Measurements from ENCODE around the gene CTXND1. TPM values are rescaled to one million over a fixed set of nuclear protein-coding genes. Genes with fewer than 3 reads are reported as not detected.

The CTXND1 gene
- total and polyA plus RNA-seq, 2 of the 13 experiments (the other 11 are each of a cell fraction or from before 2014, with no cell fraction given) = 1.2 to 2.1 TPM

DNA sequence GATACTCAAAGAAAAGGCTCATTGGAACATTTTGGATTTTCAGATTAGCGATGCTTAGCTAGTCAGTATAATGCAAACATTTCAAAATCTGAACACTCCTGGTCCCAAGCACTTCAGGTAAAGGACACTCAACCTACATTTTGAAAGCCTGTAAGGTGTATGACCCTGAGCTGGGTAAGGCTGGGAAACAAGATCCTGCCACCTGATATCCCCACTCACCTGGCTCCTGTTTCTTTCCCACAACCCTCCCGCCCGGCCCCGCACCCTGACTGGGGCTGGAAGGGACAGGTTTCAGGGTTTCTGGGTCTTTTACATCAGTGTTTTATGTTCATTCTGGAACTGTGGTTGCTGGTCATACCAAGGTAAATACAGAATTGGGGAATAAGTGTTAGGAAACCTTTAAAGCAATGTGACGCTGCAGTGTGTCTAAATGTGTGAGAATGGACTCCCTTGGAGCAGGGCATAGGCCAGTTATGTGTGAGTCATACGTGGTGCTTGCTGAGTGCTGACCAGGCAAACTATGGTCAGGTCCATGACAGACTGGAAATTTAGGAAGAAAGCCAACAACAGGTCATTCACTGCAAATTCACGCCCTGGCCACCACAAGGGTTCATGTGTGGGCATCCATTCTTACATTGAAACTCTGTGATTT is 22.9 kb downstream of the CTXND1 start (continued):
- TF ChIP-seq MAFF (IDR thresholded peaks at IDR 0.05; ENCODE audit: low read depth, low read length) (peak; percentile 78), ZNF713 (CRISPR knock-in tag; IDR thresholded peaks at IDR 0.05) (no peak), FOSL2 (CRISPR knock-in tag; IDR thresholded peaks at IDR 0.05) (peak; percentile 75), IRX3 (CRISPR knock-in tag; IDR thresholded peaks at IDR 0.05; ENCODE audit: borderline replicate concordance, low read depth) (no peak), SMAD1 (CRISPR knock-in tag; IDR thresholded peaks at IDR 0.05; ENCODE audit: borderline replicate concordance, low read depth) (no peak), NR2F2 (IDR thresholded peaks at IDR 0.05; ENCODE audit: borderline replicate concordance, low read depth) (no peak), SP1 (IDR thresholded peaks at IDR 0.05) (no peak), SP1 (CRISPR knock-in tag; IDR thresholded peaks at IDR 0.05) (no peak), ZNF644 (CRISPR knock-in tag; IDR thresholded peaks at IDR 0.05; ENCODE audit: low read depth) (no peak), MAFK (conservative IDR thresholded peaks at IDR 0.05 in 1 of 2, IDR thresholded peaks at IDR 0.05 in 1 of 2; ENCODE audit: low read length in 2 of 2) (peak; percentile 68 to 89), ISL2 (CRISPR knock-in tag; IDR thresholded peaks at IDR 0.05) (no peak), ZNF616 (CRISPR knock-in tag; IDR thresholded peaks at IDR 0.05; ENCODE audit: low read depth) (no peak), ZKSCAN8 (CRISPR knock-in tag; IDR thresholded peaks at IDR 0.05; ENCODE audit: borderline replicate concordance) (no peak), SP5 (CRISPR knock-in tag; IDR thresholded peaks at IDR 0.05; ENCODE audit: borderline replicate concordance, low read depth) (no peak), ZNF614 (CRISPR knock-in tag; IDR thresholded peaks at IDR 0.05; ENCODE audit: borderline replicate concordance) (no peak), CHCHD3 (CRISPR knock-in tag; IDR thresholded peaks at IDR 0.05) (no peak), ZNF749 (CRISPR knock-in tag; IDR thresholded peaks at IDR 0.05; ENCODE audit: borderline replicate concordance) (no peak)
- TF ChIP-seq, protein P1, sequence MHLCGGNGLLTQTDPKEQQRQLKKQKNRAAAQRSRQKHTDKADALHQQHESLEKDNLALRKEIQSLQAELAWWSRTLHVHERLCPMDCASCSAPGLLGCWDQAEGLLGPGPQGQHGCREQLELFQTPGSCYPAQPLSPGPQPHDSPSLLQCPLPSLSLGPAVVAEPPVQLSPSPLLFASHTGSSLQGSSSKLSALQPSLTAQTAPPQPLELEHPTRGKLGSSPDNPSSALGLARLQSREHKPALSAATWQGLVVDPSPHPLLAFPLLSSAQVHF (CRISPR knock-in tag; IDR thresholded peaks at IDR 0.05) = no peak
- TF ChIP-seq, protein P2, sequence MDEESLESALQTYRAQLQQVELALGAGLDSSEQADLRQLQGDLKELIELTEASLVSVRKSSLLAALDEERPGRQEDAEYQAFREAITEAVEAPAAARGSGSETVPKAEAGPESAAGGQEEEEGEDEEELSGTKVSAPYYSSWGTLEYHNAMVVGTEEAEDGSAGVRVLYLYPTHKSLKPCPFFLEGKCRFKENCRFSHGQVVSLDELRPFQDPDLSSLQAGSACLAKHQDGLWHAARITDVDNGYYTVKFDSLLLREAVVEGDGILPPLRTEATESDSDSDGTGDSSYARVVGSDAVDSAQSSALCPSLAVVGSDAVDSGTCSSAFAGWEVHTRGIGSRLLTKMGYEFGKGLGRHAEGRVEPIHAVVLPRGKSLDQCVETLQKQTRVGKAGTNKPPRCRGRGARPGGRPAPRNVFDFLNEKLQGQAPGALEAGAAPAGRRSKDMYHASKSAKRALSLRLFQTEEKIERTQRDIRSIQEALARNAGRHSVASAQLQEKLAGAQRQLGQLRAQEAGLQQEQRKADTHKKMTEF (CRISPR knock-in tag; IDR thresholded peaks at IDR 0.05) = no peak

Measured in HepG2 (cell line).